ENCODE measurements around the gene TSC22D3. TPM values are rescaled to one million over a fixed set of nuclear protein-coding genes. Genes with fewer than 3 reads are reported as not detected.
"Not testable (repeated sequence)": the region's sequence is repeated elsewhere in the genome, so short reads cannot be mapped to it uniquely, and the experiment has no call there.

Gene TSC22D3
- total RNA-seq, result 455 and 508 TPM in 2 replicates
- polyA plus RNA-seq, result 570 and 647 TPM in 2 replicates

GRCh38 chrX:107775734-107776511, at the start of gene TSC22D3:
TSC22D3 (minus strand) TSS chrX:107775787; CDS start chrX:107775419, 368 bp downstream.
- H3K79me2 ChIP-seq, result peaks cover 41% of the 10 kb centered on the region
- peaks cover 33% of the 10 kb centered on the region for H3K4me1 ChIP-seq (ENCODE audit: insufficient read depth)
- peak within 1 kb of the TSS; percentile 77 for H3K4me3 ChIP-seq
- H3K36me3 ChIP-seq (replicated peaks; ENCODE audit: insufficient read depth, low read depth), result no peaks in the 10 kb centered on the region
- H4K20me1 ChIP-seq (ENCODE audit: insufficient read depth, poor library complexity, severe bottlenecking), result no peaks in the 10 kb centered on the region
- peak within 1 kb of the TSS; percentile 60 for H3K27ac ChIP-seq
- DNase-seq (ENCODE audit: low spot score), result peak; percentile 90
- no peaks in the 10 kb centered on the region for H3K9me2 ChIP-seq (replicated peaks; ENCODE audit: insufficient read depth)
- H3K4me2 ChIP-seq, result peak within 1 kb of the TSS; percentile 99
- WGBS (ENCODE audit: low lambda C conversion rate, missing lambda C conversion rate), result 1% methylated on average over 55 of the region's 59 CpGs
- H2AFZ ChIP-seq, result peak within 1 kb of the TSS; percentile 48
- no peaks in the 10 kb centered on the region for H3K9me3 ChIP-seq (ENCODE audit: low read depth)
- TF ChIP-seq EZH2phosphoT487 (IDR thresholded peaks at IDR 0.05; ENCODE audit: low read depth, severe bottlenecking, unreplicated experiment) (no peak), EZH2 (IDR thresholded peaks at IDR 0.05; ENCODE audit: borderline replicate concordance) (no peak), CTCF (IDR thresholded peaks at IDR 0.05; ENCODE audit: poor library complexity) (peak; percentile 29)
- H3K27me3 ChIP-seq, result peaks cover 5% of the 10 kb centered on the region

GRCh38 chrX:107823456-107823855, 47.9 kb upstream of the TSC22D3 start:
- Histone ChIP-seq H3K4me2 (no peak overlapping the region), H3K9me3 (ENCODE audit: low read depth) (no peaks in the 10 kb centered on the region), H3K4me3 (no peak overlapping the region), H2AFZ (no peak overlapping the region), H3K79me2 (peaks cover 5% of the 10 kb centered on the region), H3K36me3 (replicated peaks; ENCODE audit: insufficient read depth, low read depth) (no peaks in the 10 kb centered on the region), H3K4me1 (ENCODE audit: insufficient read depth) (peaks cover 6% of the 10 kb centered on the region), H4K20me1 (ENCODE audit: insufficient read depth, poor library complexity, severe bottlenecking) (no peaks in the 10 kb centered on the region), H3K27me3 (no peaks in the 10 kb centered on the region), H3K9me2 (replicated peaks; ENCODE audit: insufficient read depth) (no peaks in the 10 kb centered on the region), H3K27ac (no peak overlapping the region)
- TF ChIP-seq EZH2phosphoT487 (IDR thresholded peaks at IDR 0.05; ENCODE audit: low read depth, severe bottlenecking, unreplicated experiment), result no peak
- WGBS (ENCODE audit: low lambda C conversion rate, missing lambda C conversion rate), result 52% methylated on average over 1 of the region's 1 CpG
- DNase-seq (ENCODE audit: low spot score), result no peak

GRCh38 chrX:107823042-107823441, 47.5 kb upstream of the TSC22D3 start:
- Histone ChIP-seq H3K9me2 (replicated peaks; ENCODE audit: insufficient read depth) (no peaks in the 10 kb centered on the region), H3K27ac (no peak overlapping the region), H4K20me1 (ENCODE audit: insufficient read depth, poor library complexity, severe bottlenecking) (no peaks in the 10 kb centered on the region), H3K4me3 (no peak overlapping the region), H3K79me2 (peaks cover 1% of the 10 kb centered on the region), H3K36me3 (replicated peaks; ENCODE audit: insufficient read depth, low read depth) (no peaks in the 10 kb centered on the region), H3K4me2 (no peak overlapping the region), H3K9me3 (ENCODE audit: low read depth) (no peaks in the 10 kb centered on the region), H3K4me1 (ENCODE audit: insufficient read depth) (peaks cover 6% of the 10 kb centered on the region), H2AFZ (no peak overlapping the region), H3K27me3 (no peaks in the 10 kb centered on the region)
- 78% methylated on average over 2 of the region's 2 CpGs for WGBS (ENCODE audit: low lambda C conversion rate, missing lambda C conversion rate)
- no peak for TF ChIP-seq EZH2 (IDR thresholded peaks at IDR 0.05; ENCODE audit: borderline replicate concordance)
- no peak for TF ChIP-seq CTCF (IDR thresholded peaks at IDR 0.05; ENCODE audit: poor library complexity)
- no peak for TF ChIP-seq EZH2phosphoT487 (IDR thresholded peaks at IDR 0.05; ENCODE audit: low read depth, severe bottlenecking, unreplicated experiment)
- DNase-seq (ENCODE audit: low spot score), result no peak

GRCh38 chrX:107818900-107819521, 43.4 kb upstream of the TSC22D3 start:
- TF ChIP-seq CTCF (IDR thresholded peaks at IDR 0.05; ENCODE audit: poor library complexity) (no peak), EZH2 (IDR thresholded peaks at IDR 0.05; ENCODE audit: borderline replicate concordance) (no peak), EZH2phosphoT487 (IDR thresholded peaks at IDR 0.05; ENCODE audit: low read depth, severe bottlenecking, unreplicated experiment) (no peak)
- H4K20me1 ChIP-seq (ENCODE audit: insufficient read depth, poor library complexity, severe bottlenecking), result no peaks in the 10 kb centered on the region
- H3K4me3 ChIP-seq, result no peak overlapping the region
- H3K27ac ChIP-seq, result no peak overlapping the region
- H3K27me3 ChIP-seq, result no peaks in the 10 kb centered on the region
- DNase-seq (ENCODE audit: low spot score), result no peak
- H3K36me3 ChIP-seq (replicated peaks; ENCODE audit: insufficient read depth, low read depth), result no peaks in the 10 kb centered on the region
- H3K9me2 ChIP-seq (replicated peaks; ENCODE audit: insufficient read depth), result no peaks in the 10 kb centered on the region
- no peaks in the 10 kb centered on the region for H3K79me2 ChIP-seq
- no peaks in the 10 kb centered on the region for H3K9me3 ChIP-seq (ENCODE audit: low read depth)
- H2AFZ ChIP-seq, result no peak overlapping the region
- no peak overlapping the region for H3K4me2 ChIP-seq
- H3K4me1 ChIP-seq (ENCODE audit: insufficient read depth), result no peaks in the 10 kb centered on the region

GRCh38 chrX:107810053-107810452, 34.5 kb upstream of the TSC22D3 start:
- H4K20me1 ChIP-seq (ENCODE audit: insufficient read depth, poor library complexity, severe bottlenecking); H3K9me2 ChIP-seq (replicated peaks; ENCODE audit: insufficient read depth); H3K9me3 ChIP-seq (ENCODE audit: low read depth); H3K79me2 ChIP-seq; DNase-seq (ENCODE audit: low spot score); H2AFZ ChIP-seq; H3K36me3 ChIP-seq (replicated peaks; ENCODE audit: insufficient read depth, low read depth); H3K4me1 ChIP-seq (ENCODE audit: insufficient read depth); H3K27ac ChIP-seq; H3K4me3 ChIP-seq; H3K4me2 ChIP-seq; H3K27me3 ChIP-seq: not testable (repeated sequence)
- 88% methylated on average over 10 of the region's 10 CpGs for WGBS (ENCODE audit: low lambda C conversion rate, missing lambda C conversion rate)

Data from hepatocyte (in vitro differentiated cells).